IPS-20b (cell line): ENCODE measurements around the gene GRK1.

ENCODE experiments used
- H3K27ac ChIP-seq: one replicate; pipeline ENCODE4 v1.5.1; 2013; ENCODE audit warnings: low read length
- H3K27me3 ChIP-seq: 2 replicates; pipeline ENCODE4 v1.6.1; 2013; ENCODE audit warnings: mild to moderate bottlenecking, low read length, inconsistent platforms; ENCODE audit not compliant: insufficient read depth
- H3K36me3 ChIP-seq: 2 replicates; pipeline ENCODE4 v1.6.1; 2013; ENCODE audit warnings: low read depth, mild to moderate bottlenecking, inconsistent platforms, low read length, moderate library complexity; ENCODE audit not compliant: insufficient read depth
- H3K4me1 ChIP-seq: 2 replicates; pipeline ENCODE4 v1.6.1; 2013; ENCODE audit warnings: mild to moderate bottlenecking, control low read depth, inconsistent platforms, low read length, moderate library complexity; ENCODE audit not compliant: insufficient read depth
- H3K4me3 ChIP-seq: 2 replicates; pipeline ENCODE4 v1.5.1; 2013; ENCODE audit warnings: mild to moderate bottlenecking, low read length, inconsistent platforms
- H3K9ac ChIP-seq: 2 replicates; pipeline ENCODE4 v1.6.1; 2013; ENCODE audit warnings: low read depth, mild to moderate bottlenecking, inconsistent platforms, low read length, moderate library complexity
- H3K9me3 ChIP-seq: 2 replicates; pipeline ENCODE4 v1.6.1; 2013; ENCODE audit warnings: mild to moderate bottlenecking, low read depth, low read length, inconsistent platforms; ENCODE audit not compliant: insufficient read depth

GRK1 gene

DNA sequence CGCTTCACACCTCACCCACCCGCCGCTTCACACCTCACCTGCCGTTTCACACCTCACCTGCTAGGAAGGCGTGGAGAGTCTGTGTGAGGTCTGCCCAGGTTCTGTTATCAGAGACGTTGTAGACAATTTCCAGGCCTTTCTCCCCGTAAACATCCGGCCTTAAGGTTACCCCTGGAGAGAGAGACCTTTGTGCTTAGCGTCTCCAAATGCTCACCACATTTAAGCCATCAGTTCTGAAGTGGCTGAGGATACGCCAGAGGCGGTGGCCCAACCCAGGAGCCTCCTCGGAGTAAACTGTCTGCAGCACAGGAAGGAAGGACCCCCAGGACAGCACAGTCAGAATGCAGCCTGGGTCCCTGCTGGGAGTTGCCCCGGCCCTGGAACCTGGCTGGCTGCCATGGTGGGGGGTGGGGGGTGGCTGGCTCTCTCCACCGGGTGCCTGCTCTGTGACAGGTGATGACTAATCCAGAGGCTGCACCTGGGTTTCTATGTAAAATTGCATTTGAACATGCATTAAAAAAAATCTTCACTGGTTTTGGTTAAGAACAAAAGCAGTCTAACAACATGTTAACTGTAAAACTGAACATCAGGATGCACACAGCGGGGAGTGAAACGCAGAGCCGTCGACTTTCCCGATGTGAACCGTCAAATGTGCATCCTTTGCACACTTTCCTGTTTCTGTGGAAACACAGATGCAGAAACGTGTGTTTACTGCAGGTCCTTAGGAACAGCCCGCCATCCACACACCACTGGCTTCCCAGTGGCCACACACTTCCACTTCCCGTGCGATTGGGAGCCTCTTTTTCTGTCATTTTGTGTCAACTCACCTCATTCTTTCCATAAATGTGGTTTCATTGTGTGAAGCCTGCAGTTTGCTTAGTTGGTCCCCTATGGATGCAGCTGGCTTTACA lies 13.5 kb upstream of the GRK1 start:
- Histone ChIP-seq H3K4me3 (no peak overlapping the region), H3K4me1 (no peaks in the 10 kb centered on the region), H3K36me3 (no peaks in the 10 kb centered on the region), H3K27ac (no peak overlapping the region), H3K27me3 (no peaks in the 10 kb centered on the region), H3K9me3 (no peaks in the 10 kb centered on the region), H3K9ac (no peak overlapping the region)

DNA sequence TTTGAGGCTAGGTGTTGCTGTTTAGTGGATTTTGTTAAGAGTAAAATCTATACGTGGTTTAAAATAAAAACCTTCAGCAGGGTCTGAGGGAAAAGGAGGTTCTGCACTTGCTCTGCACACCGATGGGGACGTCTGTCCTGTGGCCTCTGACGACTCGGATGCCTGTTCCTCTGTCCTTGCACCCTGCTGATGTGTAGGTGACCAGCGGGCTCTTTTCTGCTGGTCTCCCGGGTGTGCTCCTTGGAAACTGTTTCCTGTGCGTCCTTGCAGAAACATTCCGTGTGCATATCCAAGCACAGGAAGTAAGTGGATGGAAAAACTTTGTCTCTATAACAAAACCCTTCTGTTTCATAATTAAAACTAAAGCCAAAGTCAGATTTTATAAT lies 12.9 kb upstream of the GRK1 start:
- Histone ChIP-seq H3K27me3 (no peaks in the 10 kb centered on the region), H3K36me3 (no peaks in the 10 kb centered on the region), H3K4me3 (no peak overlapping the region), H3K9ac (no peak overlapping the region), H3K9me3 (no peaks in the 10 kb centered on the region), H3K4me1 (no peaks in the 10 kb centered on the region), H3K27ac (no peak overlapping the region)

- no peaks in the 10 kb centered on the region for H3K27me3 ChIP-seq
- H3K4me1 ChIP-seq = no peaks in the 10 kb centered on the region
- H3K36me3 ChIP-seq = no peaks in the 10 kb centered on the region
- no peak overlapping the region for H3K27ac ChIP-seq
- H3K9ac ChIP-seq = no peak overlapping the region
- no peak overlapping the region for H3K4me3 ChIP-seq
- no peaks in the 10 kb centered on the region for H3K9me3 ChIP-seq
These were observed 12.3 kb upstream of the GRK1 start for GRCh38 chr13:113654591-113655345.

GRCh38 chr13:113655346-113656002 lies 11.5 kb upstream of the GRK1 start:
- no peak overlapping the region for H3K9ac ChIP-seq
- H3K27ac ChIP-seq = no peak overlapping the region
- no peaks in the 10 kb centered on the region for H3K9me3 ChIP-seq
- H3K4me1 ChIP-seq = no peaks in the 10 kb centered on the region
- H3K27me3 ChIP-seq = no peaks in the 10 kb centered on the region
- H3K4me3 ChIP-seq = no peak overlapping the region
- no peaks in the 10 kb centered on the region for H3K36me3 ChIP-seq

DNA sequence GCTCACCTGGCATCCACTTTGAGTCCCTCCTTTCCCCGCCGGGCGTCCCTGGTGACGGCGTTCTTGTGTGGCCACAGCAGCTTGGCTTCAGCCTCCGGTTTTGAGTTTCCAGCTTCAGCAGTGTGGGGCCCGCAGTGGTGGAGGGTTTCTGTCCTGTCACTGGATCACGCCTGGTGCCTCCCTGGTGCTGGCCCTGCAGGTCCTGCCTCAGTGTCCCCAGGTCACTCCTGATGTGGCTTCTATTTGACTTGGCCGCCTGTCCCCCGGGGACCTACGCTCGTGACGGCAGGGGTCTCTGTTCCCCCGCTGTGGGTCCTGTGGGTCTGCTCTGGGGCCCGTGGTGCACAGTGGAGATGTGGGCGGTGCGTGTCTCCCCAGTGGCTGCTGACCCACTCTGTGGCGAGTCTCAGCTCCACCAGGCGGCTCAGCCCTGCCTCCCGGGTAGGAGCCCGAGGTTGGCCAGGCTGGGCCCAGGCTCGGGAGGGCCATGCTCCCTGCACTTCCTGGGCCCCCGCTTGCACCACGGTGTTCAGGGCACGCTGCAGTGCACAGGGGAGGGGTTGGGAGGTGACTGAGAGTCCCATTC lies 10.9 kb upstream of the GRK1 start:
- H3K9me3 ChIP-seq = no peaks in the 10 kb centered on the region

DNA sequence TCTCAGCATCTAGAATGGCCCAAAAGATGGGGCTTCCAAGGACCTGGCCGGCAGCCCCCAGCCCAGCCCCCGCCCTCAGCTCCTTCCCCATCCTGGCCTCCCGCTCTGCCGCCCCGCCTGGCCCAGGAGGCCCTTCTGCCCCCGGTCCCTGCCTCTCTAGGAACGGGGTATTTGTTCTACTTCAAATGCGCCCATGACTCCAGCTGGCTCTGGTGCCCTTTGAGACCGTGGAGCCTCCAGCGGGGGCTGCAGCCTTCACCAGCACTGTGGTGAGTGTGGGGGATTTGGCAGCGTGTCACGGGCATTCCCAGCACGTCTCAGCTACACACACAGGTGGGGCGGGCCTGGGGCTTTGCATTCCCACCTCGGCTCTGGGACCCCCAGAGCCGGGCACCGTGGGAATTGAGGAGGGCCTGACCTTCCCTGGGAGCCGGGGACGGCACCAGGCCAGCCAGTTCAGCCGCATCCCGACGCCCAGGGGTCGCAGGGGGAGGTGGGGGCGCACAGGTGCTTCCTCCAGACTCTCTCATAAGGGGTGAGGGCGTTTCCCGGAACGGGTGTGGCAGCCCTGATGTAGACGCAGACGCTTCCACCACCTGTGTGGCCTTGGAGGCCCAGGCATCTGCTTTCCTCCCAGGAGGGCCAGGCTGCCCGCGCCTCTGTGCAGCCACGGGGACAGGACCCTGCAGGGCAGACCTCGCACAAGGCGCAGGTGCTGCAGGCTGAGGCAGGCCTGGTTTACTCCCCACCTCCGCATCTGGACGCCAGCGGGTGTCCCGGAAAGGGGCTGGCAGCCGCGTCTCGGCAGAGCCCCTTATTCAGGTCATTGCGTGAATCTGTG lies 10.0 kb upstream of the GRK1 start:
- Histone ChIP-seq H3K27ac (no peak overlapping the region), H3K4me3 (no peak overlapping the region), H3K4me1 (no peaks in the 10 kb centered on the region), H3K9ac (no peak overlapping the region), H3K36me3 (no peaks in the 10 kb centered on the region), H3K27me3 (no peaks in the 10 kb centered on the region), H3K9me3 (0 out of 2 replicates have a peak, but pooled peaks cover 2% of the 10 kb centered on the region)

More for the DNA sequence above, 10.9 kb upstream of the GRK1 start:
- H3K27ac ChIP-seq = no peak overlapping the region
- H3K4me3 ChIP-seq = no peak overlapping the region
- no peaks in the 10 kb centered on the region for H3K36me3 ChIP-seq
- H3K27me3 ChIP-seq = no peaks in the 10 kb centered on the region
- no peaks in the 10 kb centered on the region for H3K4me1 ChIP-seq
- H3K9ac ChIP-seq = no peak overlapping the region

DNA sequence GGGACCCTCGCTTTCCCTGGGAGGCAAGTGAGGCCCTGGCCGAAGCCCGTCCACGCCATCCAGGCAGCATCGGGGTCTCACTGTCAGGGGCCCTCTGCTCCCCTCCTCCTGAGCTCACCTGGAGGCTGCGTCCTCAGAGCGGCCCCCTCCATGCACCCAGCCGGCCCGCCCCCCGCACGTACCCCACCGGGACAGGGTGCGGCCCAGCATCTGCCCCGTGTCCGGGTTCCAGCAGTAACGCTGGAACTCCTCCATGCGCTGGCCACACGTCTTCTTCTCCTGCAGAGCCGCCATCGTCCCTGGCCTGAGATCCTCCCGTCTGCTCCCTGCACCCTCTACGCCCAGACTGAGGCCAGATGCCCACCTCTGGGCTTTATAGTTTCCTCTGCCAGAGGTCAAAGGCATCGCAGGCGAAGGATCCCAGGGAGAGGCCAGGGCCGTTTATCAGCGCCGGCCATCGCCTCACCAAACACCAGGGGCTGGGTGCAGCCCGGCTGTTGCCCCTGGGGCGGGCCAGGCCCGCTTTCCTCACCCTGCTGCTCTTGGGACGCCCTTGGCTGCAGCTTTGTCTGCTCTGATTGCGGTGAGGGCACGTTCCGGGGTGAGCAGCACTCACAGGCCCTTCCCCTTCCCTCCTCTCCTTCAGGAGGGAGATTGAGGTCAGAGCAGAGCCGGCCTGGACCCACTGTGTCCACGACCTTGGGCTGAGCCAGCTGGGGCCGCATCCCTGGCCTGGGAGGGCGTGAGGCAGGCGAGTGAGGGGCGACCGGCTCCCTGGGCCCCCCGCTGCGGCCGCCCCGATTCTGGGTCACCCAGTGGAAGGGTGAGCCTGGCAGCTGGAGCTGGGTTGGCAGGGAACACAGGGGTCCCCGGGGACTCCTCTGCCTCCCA lies 8.9 kb upstream of the GRK1 start, which contains the start of gene ATP4B:
Gene ATP4B (minus strand): TSS at position 348 of the 891 bp plus-strand sequence. CDS start 54 bp downstream, at position 294.
- H3K27ac ChIP-seq = no peak within 1 kb of the TSS
- H3K9me3 ChIP-seq = 0 out of 2 replicates have a peak, but pooled peaks cover 2% of the 10 kb centered on the region
- H3K4me3 ChIP-seq = no peak within 1 kb of the TSS
- no peaks in the 10 kb centered on the region for H3K4me1 ChIP-seq
- H3K27me3 ChIP-seq = no peaks in the 10 kb centered on the region
- H3K36me3 ChIP-seq = no peaks in the 10 kb centered on the region
- H3K9ac ChIP-seq = no peak within 1 kb of the TSS

GRCh38 chr13:113658836-113659235 lies 8.2 kb upstream of the GRK1 start:
- Histone ChIP-seq H3K27ac (no peak overlapping the region), H3K9me3 (0 out of 2 replicates have a peak, but pooled peaks cover 2% of the 10 kb centered on the region), H3K4me1 (no peaks in the 10 kb centered on the region), H3K9ac (no peak overlapping the region), H3K4me3 (no peak overlapping the region), H3K27me3 (no peaks in the 10 kb centered on the region), H3K36me3 (no peaks in the 10 kb centered on the region)

DNA sequence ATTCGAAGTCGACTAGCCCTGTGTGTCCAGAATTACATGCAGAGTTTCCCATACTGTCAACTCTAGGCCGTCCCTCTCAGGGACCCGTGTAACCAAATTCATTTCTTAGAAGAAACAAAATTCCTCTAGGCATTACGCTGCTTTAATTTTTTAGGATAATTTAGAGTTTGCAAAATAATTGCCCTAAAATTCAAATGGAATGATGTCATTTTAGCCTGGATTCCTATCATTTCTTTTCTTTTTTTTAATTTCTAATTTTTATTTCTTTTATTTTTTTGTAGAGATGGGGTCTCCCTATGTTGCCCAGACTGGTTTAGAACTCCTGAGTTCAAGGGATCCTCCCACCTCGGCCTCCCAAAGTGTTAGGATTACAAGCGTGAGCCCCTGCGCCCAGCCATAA lies 7.7 kb upstream of the GRK1 start:
- Histone ChIP-seq H3K4me3 (no peak overlapping the region), H3K36me3 (no peaks in the 10 kb centered on the region), H3K27me3 (no peaks in the 10 kb centered on the region), H3K9me3 (0 out of 2 replicates have a peak, but pooled peaks cover 2% of the 10 kb centered on the region), H3K4me1 (no peaks in the 10 kb centered on the region), H3K9ac (no peak overlapping the region), H3K27ac (no peak overlapping the region)

DNA sequence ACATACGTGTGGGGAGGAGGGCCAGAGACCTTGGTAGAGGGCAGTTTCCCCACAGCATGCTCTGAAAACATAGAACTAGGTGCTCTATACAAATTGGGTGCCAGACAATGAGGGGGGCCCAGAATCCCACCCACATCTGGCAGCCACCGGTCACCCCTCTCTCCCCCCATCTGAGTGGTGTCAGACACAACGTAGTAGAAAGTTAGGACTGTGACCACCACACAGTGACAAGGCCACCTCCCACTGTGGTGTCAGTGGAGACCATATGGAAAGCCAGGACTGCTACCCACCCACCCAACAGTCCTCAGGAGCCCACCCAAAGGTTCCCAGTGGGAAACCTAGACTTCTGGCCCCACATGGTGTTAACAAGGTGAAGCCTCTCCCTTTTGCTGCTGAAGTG lies 7.0 kb upstream of the GRK1 start:
- H3K27me3 ChIP-seq = no peaks in the 10 kb centered on the region
- H3K9me3 ChIP-seq = 0 out of 2 replicates have a peak, but pooled peaks cover 2% of the 10 kb centered on the region
- H3K4me1 ChIP-seq = no peaks in the 10 kb centered on the region
- H3K9ac ChIP-seq = no peak overlapping the region
- H3K27ac ChIP-seq = no peak overlapping the region
- H3K36me3 ChIP-seq = no peaks in the 10 kb centered on the region
- H3K4me3 ChIP-seq = no peak overlapping the region
